ENCODE data around the gene SLC25A25. TPM values are rescaled to one million over a fixed set of nuclear protein-coding genes. Genes with fewer than 3 reads are reported as not detected.
A peak's percentile ranks its signal among the peaks of the same experiment; 100 is the strongest.

The SLC25A25 gene
- total and polyA plus RNA-seq, 11 donors, result 1.7 to 15.1 (median 6.7) TPM

GRCh38 chr9:128094950-128095544 is 27.0 kb downstream of the SLC25A25 start:
- WGBS, 4 donors, result 74 to 89% (median 87%) methylated on average over 11 of the region's 11 CpGs
- ATAC-seq, result no peak
- peak overlapping the region in 11 of 12 donors; percentile 71 to 96 (median 81) for H3K27ac ChIP-seq
- no peaks in the 10 kb centered on the region for H3K27me3 ChIP-seq
- no peaks in the 10 kb centered on the region for H3K36me3 ChIP-seq
- no peaks in the 10 kb centered on the region for H3K9me3 ChIP-seq
- intact Hi-C loops (cut with DNase I), result loop anchor here in 1 of 10 donors (2.0 kb wide), 1 partner anchor 26 kb away; the partner anchor contains the start of gene SLC25A25
- peaks cover 15 to 96% (median 61%) of the 10 kb centered on the region in 12 donors for H3K4me1 ChIP-seq
- H3K4me3 ChIP-seq, result peak overlapping the region in 1 of 12 donors; percentile 9
- peak in 1 of 5 donors; percentile 28 for DNase-seq
- TF ChIP-seq, protein P1, sequence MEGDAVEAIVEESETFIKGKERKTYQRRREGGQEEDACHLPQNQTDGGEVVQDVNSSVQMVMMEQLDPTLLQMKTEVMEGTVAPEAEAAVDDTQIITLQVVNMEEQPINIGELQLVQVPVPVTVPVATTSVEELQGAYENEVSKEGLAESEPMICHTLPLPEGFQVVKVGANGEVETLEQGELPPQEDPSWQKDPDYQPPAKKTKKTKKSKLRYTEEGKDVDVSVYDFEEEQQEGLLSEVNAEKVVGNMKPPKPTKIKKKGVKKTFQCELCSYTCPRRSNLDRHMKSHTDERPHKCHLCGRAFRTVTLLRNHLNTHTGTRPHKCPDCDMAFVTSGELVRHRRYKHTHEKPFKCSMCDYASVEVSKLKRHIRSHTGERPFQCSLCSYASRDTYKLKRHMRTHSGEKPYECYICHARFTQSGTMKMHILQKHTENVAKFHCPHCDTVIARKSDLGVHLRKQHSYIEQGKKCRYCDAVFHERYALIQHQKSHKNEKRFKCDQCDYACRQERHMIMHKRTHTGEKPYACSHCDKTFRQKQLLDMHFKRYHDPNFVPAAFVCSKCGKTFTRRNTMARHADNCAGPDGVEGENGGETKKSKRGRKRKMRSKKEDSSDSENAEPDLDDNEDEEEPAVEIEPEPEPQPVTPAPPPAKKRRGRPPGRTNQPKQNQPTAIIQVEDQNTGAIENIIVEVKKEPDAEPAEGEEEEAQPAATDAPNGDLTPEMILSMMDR (IDR thresholded peaks at IDR 0.05), result no peak
- TF ChIP-seq POLR2A (IDR thresholded peaks at IDR 0.05), result no peak

- intact Hi-C loops (cut with DNase I), result no loop called here
- Histone ChIP-seq H3K9me3 (no peaks in the 10 kb centered on the region), H3K36me3 (peaks cover 0 to 17% (median 8%) of the 10 kb centered on the region in 9 donors), H3K27ac (peak overlapping the region in 7 of 12 donors; percentile 90 to 96 (median 93)), H3K4me3 (no peak overlapping the region), H3K27me3 (no peaks in the 10 kb centered on the region), H3K4me1 (peaks cover 19 to 98% (median 74%) of the 10 kb centered on the region in 12 donors)
- peak in 1 of 5 donors; percentile 43 for DNase-seq
- 79 to 82% (median 82%) methylated on average over 19 of the region's 19 CpGs for WGBS, 4 donors
- no peak for TF ChIP-seq POLR2A (IDR thresholded peaks at IDR 0.05)
- no peak for ATAC-seq
These were observed 28.8 kb downstream of the SLC25A25 start for GRCh38 chr9:128096616-128097536.

GRCh38 chr9:128097543-128098296 is 29.7 kb downstream of the SLC25A25 start:
- H3K4me3 ChIP-seq, result peak overlapping the region in 9 of 12 donors; percentile 52 to 67 (median 60)
- H3K27me3 ChIP-seq, result no peaks in the 10 kb centered on the region
- H3K4me1 ChIP-seq, result peaks cover 19 to 98% (median 76%) of the 10 kb centered on the region in 12 donors
- WGBS, 4 donors, result 63 to 68% (median 66%) methylated on average over 12 to 13 of the region's 13 CpGs
- H3K36me3 ChIP-seq, result peaks cover 0 to 25% (median 16%) of the 10 kb centered on the region in 9 donors
- no peak for ATAC-seq
- no peak for TF ChIP-seq POLR2A (IDR thresholded peaks at IDR 0.05)
- TF ChIP-seq, protein P1 (IDR thresholded peaks at IDR 0.05), result no peak
- peak overlapping the region; percentile 85 to 96 (median 93) for H3K27ac ChIP-seq
- intact Hi-C loops (cut with DNase I), result loop anchor here in 1 of 10 donors (2.0 kb wide), 1 partner anchor 29 kb away; the partner anchor contains the start of gene PTGES2
- H3K9me3 ChIP-seq, result no peaks in the 10 kb centered on the region
- peak in 1 of 5 donors; percentile 52 for DNase-seq
